ENCODE measurements around the gene CYP24A1.

- no peak for TF ChIP-seq CTCF (IDR thresholded peaks at IDR 0.05)
- no peak for TF ChIP-seq ZFX (IDR thresholded peaks at IDR 0.05; ENCODE audit: borderline replicate concordance)
These were observed 20.0 kb upstream of the CYP24A1 start for GRCh38 chr20:54193817-54194216.

Measured in 22Rv1 (cell line).